GM21576 (cell line): Measurements from ENCODE around the gene LMF2.
"Not testable (repeated sequence)": the region's sequence is repeated elsewhere in the genome, so short reads cannot be mapped to it uniquely, and the experiment has no call there.

Source experiments
- ATAC-seq: cut with Tn5 transposase; IDR thresholded peaks from one replicate; pipeline ENCODE4 v1.9.1; 2021; ENCODE audit warnings: mild to moderate bottlenecking, moderate library complexity; ENCODE audit not compliant: unreplicated experiment

LMF2 gene

GRCh38 chr22:50535113-50535512 is 27.6 kb upstream of the LMF2 start:
- ATAC-seq: no peak

DNA sequence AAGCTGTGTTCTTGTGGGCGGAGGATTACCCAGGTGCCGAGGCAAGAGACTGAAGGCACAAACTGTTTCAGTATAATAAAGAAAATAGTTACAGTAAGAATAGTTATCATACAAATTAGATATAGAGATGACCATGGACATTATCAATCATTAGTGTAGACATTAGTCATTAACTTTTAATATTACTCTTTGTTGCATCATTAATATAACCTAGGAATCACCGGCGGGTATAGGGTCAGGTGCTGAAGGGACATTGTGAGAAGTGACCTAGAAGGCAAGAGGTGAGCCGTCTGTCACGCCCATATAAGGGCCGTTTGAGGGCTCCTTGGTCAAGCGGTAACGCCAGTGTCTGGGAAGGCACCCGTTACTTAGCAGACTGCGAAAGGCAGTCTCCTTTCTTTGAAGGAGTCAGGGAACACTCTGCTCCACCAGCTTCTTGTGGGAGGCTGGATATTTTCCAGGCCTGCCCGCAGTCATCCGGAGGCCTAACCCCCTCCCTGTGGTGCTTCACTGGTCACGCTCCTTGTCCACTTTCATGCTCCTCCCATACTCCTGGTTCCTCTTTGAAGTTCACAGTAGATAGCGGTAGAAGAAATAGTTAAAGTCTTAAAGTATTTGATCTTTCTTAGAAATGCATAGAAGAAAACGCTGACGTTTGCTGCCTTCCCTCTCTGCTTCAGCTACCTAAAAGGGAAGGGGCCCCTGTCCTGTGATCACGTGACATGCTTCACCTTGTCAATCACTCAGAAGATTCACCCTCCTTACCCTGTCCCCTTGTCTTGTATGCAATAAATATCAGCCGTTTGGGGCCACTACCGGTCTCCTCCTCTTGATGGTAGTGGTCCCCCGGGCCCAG is 26.6 kb upstream of the LMF2 start:
- ATAC-seq: not testable (repeated sequence)

- ATAC-seq: no peak
These were observed 25.6 kb upstream of the LMF2 start for GRCh38 chr22:50532824-50533796.

GRCh38 chr22:50531962-50532674 is 24.6 kb upstream of the LMF2 start:
- ATAC-seq: no peak

DNA sequence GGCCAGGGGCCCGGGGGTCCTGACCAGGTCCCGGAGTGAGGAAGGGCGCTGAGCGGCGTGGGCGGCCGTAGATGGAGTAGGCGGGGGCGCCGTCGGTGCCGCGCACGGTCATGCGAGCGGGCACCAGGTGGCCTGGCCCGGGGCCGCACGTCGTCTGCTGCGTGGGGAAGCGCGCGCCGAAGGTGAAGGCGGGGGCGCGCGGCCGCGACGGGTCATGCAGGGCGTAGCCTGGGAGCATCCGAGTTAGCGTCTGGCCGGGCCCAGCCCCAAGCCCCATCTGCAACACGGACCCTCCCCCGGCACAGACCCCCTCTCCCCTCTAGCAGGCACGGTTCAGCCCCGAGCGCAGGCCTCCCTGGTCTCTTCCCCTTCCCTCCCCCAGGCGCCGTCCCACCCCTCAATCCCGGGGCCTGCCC is 24.1 kb upstream of the LMF2 start:
- peak; percentile 30 for ATAC-seq

DNA sequence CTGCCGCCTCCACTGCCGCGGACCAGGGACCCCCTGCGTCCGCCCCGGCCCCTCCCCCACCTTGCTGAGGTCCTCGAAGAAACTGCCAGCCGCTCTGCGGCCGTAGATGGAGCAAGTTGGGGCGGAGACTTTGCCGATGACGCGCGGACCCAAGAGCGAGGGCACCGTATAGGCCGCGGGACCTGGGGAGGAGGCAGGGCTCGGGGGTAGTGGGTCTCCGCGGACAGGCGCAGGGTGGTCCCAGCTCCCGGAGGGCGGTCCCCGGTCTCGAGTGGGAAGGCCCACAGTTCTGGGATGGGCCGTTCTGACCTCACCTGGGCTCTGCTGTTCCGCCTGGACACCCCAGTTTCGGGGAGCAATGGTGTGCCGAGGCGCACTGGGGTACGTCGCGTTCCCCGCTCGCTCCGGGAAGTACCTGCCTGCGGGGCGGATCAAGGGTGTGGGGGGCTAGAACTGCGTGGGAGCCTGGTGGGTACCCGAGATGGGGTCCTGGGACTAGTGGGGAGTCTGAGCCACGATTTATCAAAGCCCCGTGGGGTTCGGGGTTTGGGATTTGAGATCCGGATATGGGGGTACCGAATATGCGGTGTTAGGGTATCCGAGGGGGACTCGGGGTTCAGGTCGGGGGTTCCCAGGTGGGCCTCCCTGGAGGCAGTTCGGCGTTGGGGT is 23.5 kb upstream of the LMF2 start:
- ATAC-seq: peak; percentile 21

- ATAC-seq: no peak
These were observed 23.0 kb upstream of the LMF2 start for GRCh38 chr22:50530580-50530876.

GRCh38 chr22:50529897-50530579 is 22.5 kb upstream of the LMF2 start, which contains the start of gene TYMP:
TYMP (minus strand) TSS chr22:50530012; CDS start chr22:50529709, 303 bp downstream.
- no peak for ATAC-seq

DNA sequence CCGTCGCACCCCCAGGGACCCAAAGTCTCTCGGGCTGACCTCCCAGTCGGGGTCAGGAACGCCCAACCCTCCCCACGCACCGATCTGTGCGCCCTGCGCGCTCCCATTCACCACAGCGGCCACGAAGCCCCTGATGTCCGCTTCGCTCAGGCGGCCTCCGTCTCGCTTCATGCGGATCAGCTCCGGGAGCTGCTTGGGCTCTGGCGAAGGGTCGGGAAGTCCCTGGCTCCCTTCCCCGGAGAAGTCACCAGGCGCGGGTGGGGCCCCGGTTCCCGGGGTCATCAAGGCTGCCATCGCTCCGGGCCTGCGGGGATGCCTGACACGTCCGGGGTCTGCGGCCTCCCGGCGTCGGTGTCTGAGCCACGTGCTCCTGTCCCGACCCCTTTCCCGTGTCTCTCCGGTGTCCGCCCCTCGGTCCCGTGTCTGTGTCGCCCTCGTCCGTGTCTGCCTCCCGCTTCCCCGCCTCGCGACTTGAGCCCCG is 22.0 kb upstream of the LMF2 start:
- ATAC-seq: no peak

DNA sequence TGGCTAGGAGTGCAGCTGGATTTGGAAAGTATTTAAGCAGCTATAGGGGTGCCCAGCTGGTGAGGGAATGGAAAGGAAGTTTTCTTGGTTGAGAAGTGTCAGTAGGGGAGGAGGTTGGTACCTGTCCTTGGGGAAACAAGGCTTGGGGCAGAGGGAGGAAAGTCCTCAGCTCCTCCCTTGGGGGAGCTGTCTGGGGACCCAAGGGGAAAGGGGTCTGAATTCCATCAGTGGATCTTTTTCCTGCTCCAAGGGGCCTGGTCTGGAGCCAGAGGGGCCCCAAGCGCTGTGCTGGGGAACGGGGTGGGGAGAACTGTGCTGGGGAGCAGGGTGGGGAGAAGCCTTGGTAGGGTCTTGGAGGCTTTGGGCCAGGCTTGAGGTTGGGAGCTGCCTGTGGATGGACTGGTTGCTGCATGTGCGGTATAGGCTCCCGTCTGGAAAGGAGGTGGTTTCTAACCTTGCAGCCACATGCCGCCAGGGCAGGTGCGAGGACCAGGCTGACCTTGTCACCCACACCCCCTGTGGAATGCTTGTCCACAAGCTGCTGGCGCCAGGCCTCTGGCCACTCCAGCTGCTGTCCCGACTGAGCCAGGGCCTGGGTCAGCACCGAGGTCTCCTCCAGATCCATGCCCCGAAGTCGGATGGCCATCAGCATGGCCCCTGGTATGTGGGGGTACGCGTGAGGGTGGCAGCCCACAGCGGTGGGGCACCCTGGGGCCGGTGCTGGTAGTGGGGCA is 21.3 kb upstream of the LMF2 start:
- no peak for ATAC-seq

- no peak for ATAC-seq
These were observed 20.6 kb upstream of the LMF2 start for GRCh38 chr22:50527921-50528681.

- ATAC-seq: no peak
These were observed 19.6 kb upstream of the LMF2 start for GRCh38 chr22:50526834-50527801.

DNA sequence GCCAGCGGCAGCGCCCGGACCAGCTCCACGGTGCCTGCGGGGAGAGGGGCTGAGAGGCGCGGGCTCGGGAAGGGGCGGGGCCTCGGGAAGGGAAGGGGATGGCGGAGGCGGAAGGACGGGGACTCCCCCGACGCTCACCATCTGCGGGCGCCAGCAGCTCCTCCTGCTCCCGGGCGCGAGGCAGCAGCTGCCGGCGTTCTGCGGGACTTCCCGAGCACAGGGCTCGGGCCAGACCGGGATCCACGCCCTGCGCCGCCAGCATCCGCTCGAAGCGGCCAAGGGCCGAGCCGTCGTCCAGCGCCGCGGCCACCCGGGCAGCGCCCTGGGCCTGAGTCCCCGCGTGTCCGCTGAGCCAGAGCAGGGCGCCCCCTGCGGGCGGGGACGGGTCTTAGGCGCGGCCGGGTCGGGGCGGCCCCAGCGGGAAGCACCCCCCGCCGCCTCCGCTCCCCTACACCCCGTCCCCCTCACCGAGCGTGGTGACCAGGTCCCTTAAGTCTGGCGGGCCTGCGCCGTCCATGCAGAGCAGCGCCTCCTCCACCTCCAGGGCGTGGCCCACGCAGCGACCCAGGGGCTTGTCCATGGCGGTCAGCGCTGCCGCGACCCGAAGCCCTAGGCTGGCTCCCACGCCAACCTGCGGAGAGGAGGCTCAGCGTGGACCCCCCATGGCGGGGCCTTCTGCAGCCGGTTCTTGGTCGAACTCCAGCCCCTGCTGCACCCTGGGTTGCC is 18.8 kb upstream of the LMF2 start:
- peak; percentile 26 for ATAC-seq

- peak; percentile 16 for ATAC-seq
These were observed 18.3 kb upstream of the LMF2 start for GRCh38 chr22:50525858-50526107.

- ATAC-seq: peak; percentile 35
These were observed 17.8 kb upstream of the LMF2 start, which contains the start of gene SCO2 for GRCh38 chr22:50525104-50525857. SCO2 (minus strand) TSS chr22:50525598; CDS start chr22:50524411, 1,187 bp downstream.

- ATAC-seq: no peak
These were observed 17.2 kb upstream of the LMF2 start for GRCh38 chr22:50524676-50525103.
